Measurements from ENCODE around the gene LRRC56. TPM values are rescaled to one million over a fixed set of nuclear protein-coding genes. Genes with fewer than 3 reads are reported as not detected.

Gene LRRC56
- total and polyA plus RNA-seq, 4 donors: 0.08 to 0.46 (median 0.20) TPM

GRCh38 chr11:558503-558902 lies 21.2 kb downstream of the LRRC56 start:
- Histone ChIP-seq H3K9me3 (ENCODE audit: control insufficient read depth in 4 of 4, low read length in 3 of 4) (no peaks in the 10 kb centered on the region), H3K36me3 (ENCODE audit: control insufficient read depth in 4 of 4, insufficient read depth in 3 of 4, low read depth in 1 of 4, low read length in 3 of 4) (peaks cover 0 to 7% (median 3%) of the 10 kb centered on the region in 4 donors), H3K4me1 (ENCODE audit: control insufficient read depth in 4 of 4, insufficient read depth in 4 of 4, low read length in 3 of 4) (peaks cover 21 to 45% (median 31%) of the 10 kb centered on the region in 4 donors), H3K4me3 (ENCODE audit: low read depth in 1 of 3, low read length in 3 of 3) (no peak overlapping the region), H3K9ac (ENCODE audit: low read depth in 1 of 2, low read length in 2 of 2) (no peak overlapping the region), H3K27ac (ENCODE audit: low read depth in 1 of 2, low read length in 2 of 2) (no peak overlapping the region), H3K27me3 (ENCODE audit: control insufficient read depth in 4 of 4, insufficient read depth in 4 of 4, low read length in 3 of 4) (no peaks in the 10 kb centered on the region)
- no peak for DNase-seq (ENCODE audit: low spot score)
- WGBS: 91% methylated on average over 20 of the region's 20 CpGs
- TF ChIP-seq HNF4A (conservative IDR thresholded peaks at IDR 0.05) (no peak), RAD21 (IDR thresholded peaks at IDR 0.05) (no peak), ZBTB33 (IDR thresholded peaks at IDR 0.05) (no peak), EGR1 (IDR thresholded peaks at IDR 0.05; ENCODE audit: low read depth in 2 of 2) (no peak), YY1 (IDR thresholded peaks at IDR 0.05) (no peak), GABPA (IDR thresholded peaks at IDR 0.05 in 1 of 2, conservative IDR thresholded peaks at IDR 0.05 in 1 of 2) (no peak), FOXA1 (IDR thresholded peaks at IDR 0.05) (no peak), MAX (IDR thresholded peaks at IDR 0.05) (no peak), RXRA (IDR thresholded peaks at IDR 0.05) (no peak), ATF3 (IDR thresholded peaks at IDR 0.05) (no peak), SP1 (IDR thresholded peaks at IDR 0.05) (no peak), JUND (IDR thresholded peaks at IDR 0.05) (no peak)

GRCh38 chr11:559020-559620 lies 21.8 kb downstream of the LRRC56 start:
- H3K4me1 ChIP-seq (ENCODE audit: control insufficient read depth in 4 of 4, insufficient read depth in 4 of 4, low read length in 3 of 4): peaks cover 21 to 40% (median 29%) of the 10 kb centered on the region in 4 donors
- H3K27ac ChIP-seq (ENCODE audit: low read depth in 1 of 2, low read length in 2 of 2): peak overlapping the region; percentile 27 to 76

More at GRCh38 chr11:559020-559620, 21.8 kb downstream of the LRRC56 start:
- TF ChIP-seq REST (IDR thresholded peaks at IDR 0.05) (no peak), EGR1 (IDR thresholded peaks at IDR 0.05; ENCODE audit: low read depth in 2 of 2) (no peak), SP1 (IDR thresholded peaks at IDR 0.05) (no peak), ATF3 (IDR thresholded peaks at IDR 0.05) (no peak), ZBTB33 (IDR thresholded peaks at IDR 0.05) (no peak), FOXA1 (IDR thresholded peaks at IDR 0.05) (no peak), CTCF (IDR thresholded peaks at IDR 0.05; ENCODE audit: low read depth, low read length, missing input control) (no peak), MAX (IDR thresholded peaks at IDR 0.05) (no peak), RAD21 (IDR thresholded peaks at IDR 0.05) (no peak), HNF4A (conservative IDR thresholded peaks at IDR 0.05) (no peak), FOXA2 (IDR thresholded peaks at IDR 0.05) (no peak), HNF4G (IDR thresholded peaks at IDR 0.05) (no peak)
- Histone ChIP-seq H3K36me3 (ENCODE audit: control insufficient read depth in 4 of 4, insufficient read depth in 3 of 4, low read depth in 1 of 4, low read length in 3 of 4) (peaks cover 0 to 8% (median 6%) of the 10 kb centered on the region in 4 donors), H3K27me3 (ENCODE audit: control insufficient read depth in 4 of 4, insufficient read depth in 4 of 4, low read length in 3 of 4) (no peaks in the 10 kb centered on the region), H3K9me3 (ENCODE audit: control insufficient read depth in 4 of 4, low read length in 3 of 4) (no peaks in the 10 kb centered on the region), H3K4me3 (ENCODE audit: low read depth in 1 of 3, low read length in 3 of 3) (no peak overlapping the region), H3K9ac (ENCODE audit: low read depth in 1 of 2, low read length in 2 of 2) (no peak overlapping the region)
- no peak for DNase-seq (ENCODE audit: low spot score)
- WGBS: 88% methylated on average over 15 of the region's 15 CpGs

All from liver (tissue), 9 donors.